ENCODE data around the gene SLCO6A1.

DNA sequence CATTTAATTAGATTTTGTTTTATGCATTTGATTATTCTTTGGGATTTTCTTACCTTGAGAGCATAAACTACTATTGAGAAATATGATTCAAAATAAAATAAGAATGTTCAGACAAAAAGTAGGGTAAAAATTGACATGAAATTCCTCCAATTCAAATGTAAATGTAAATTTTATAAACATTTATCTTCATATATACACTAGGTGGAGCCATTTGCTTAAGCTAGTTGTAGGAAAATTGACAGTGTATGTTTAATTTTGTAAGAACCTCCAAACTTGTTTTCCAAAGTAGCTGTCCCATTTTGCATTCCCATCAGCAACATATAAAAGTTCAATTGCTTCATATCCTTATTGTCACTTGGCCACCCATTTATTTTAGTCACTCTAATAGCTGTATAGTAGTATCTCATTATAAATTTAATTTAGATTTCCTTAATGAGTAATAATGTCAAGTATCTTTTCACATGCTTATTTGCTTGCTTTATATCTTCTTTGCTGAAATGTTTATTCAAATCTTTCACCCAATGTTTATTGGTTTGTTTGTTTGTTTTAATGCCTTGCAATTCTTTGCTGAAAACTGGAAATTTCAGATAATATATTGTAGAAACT lies 37.6 kb upstream of the SLCO6A1 start:
- TF ChIP-seq POLR2A (IDR thresholded peaks at IDR 0.05; ENCODE audit: low read depth, low read length) (no peak), POLR2AphosphoS5 (IDR thresholded peaks at IDR 0.05; ENCODE audit: low read depth, low read length) (no peak)
